Osteocyte (in vitro differentiated cells): Measurements from ENCODE around the gene REM2. TPM values are rescaled to one million over a fixed set of nuclear protein-coding genes. Genes with fewer than 3 reads are reported as not detected.

ENCODE experiments used
- DNase-seq: peaks from one replicate; pipeline ENCODE4 v3.0.0; 2021; ENCODE audit warnings: mixed read lengths; ENCODE audit not compliant: unreplicated experiment; ENCODE audit errors: extremely low spot score
- H3K27ac Mint-ChIP-seq: one replicate; pipeline ENCODE4 v1.8.0; 2021; ENCODE audit warnings: mild to moderate bottlenecking, mixed read lengths; ENCODE audit not compliant: unreplicated experiment
- H3K27me3 Mint-ChIP-seq: one replicate; pipeline ENCODE4 v1.8.0; 2021; ENCODE audit warnings: mixed read lengths; ENCODE audit not compliant: unreplicated experiment
- H3K36me3 Mint-ChIP-seq: one replicate; pipeline ENCODE4 v1.8.0; 2021; ENCODE audit warnings: mixed read lengths; ENCODE audit not compliant: unreplicated experiment
- H3K4me1 Mint-ChIP-seq: one replicate; pipeline ENCODE4 v1.8.0; 2021; ENCODE audit warnings: mixed read lengths; ENCODE audit not compliant: unreplicated experiment
- H3K4me3 Mint-ChIP-seq: one replicate; pipeline ENCODE4 v1.8.0; 2021; ENCODE audit warnings: mild to moderate bottlenecking, moderate library complexity, mixed read lengths; ENCODE audit not compliant: unreplicated experiment
- H3K9me3 Mint-ChIP-seq: one replicate; pipeline ENCODE4 v1.8.0; 2021; ENCODE audit warnings: mixed read lengths; ENCODE audit not compliant: unreplicated experiment
- CTCF ChIP-seq: fragments of 200-600 bp; sonication (generic); IDR thresholded peaks from 2 replicates; pipeline ENCODE4 v1.5.0; 2021; ENCODE audit warnings: antibody characterized with exemption, mild to moderate bottlenecking, moderate library complexity
- total RNA-seq: library from RNA; stranded (reverse); gene quantifications from 2 replicates; pipeline ENCODE4 v1.2.1, GENCODE V29; 2021

The REM2 gene
- total RNA-seq, 1 donor from 2014 or later, result 0.35 TPM

DNA sequence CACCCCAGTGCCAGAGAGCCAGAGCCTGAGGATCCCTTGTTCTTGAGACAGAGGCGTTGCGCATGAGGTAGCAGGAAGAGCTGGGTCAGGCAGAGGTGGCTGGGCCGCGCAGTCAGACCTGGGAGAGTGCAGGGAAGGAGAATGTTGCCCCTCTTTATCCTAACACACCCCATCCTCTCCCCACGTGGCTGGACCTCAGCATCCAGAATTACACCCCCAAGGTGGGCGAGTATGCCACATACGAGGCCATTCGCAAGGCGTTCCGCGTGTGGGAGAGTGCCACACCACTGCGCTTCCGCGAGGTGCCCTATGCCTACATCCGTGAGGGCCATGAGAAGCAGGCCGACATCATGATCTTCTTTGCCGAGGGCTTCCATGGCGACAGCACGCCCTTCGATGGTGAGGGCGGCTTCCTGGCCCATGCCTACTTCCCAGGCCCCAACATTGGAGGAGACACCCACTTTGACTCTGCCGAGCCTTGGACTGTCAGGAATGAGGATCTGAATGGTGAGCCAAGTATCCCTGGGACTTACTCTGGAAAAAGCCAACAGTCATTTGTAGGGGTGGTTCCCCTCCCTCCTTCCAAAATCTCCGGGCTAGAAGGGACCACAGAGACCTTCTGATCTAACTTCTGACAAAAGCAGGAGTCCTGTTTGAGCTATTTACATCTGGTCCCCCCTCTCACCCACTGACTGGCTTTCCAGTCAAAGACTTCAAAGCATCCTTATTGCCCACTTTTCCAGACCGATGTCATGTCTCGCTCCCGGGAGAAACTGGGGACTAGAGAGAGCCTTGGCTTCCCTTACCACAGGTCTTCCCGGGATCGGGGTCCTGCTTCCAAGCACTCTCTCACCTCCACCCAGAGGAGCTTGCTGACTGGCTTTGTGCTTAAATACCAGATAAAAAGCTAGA, 40.6 kb upstream of the REM2 start:
- no peak for DNase-seq
- H3K36me3 Mint-ChIP-seq, result peaks cover 53% of the 10 kb centered on the region
- H3K4me1 Mint-ChIP-seq, result peaks cover 55% of the 10 kb centered on the region
- no peaks in the 10 kb centered on the region for H3K9me3 Mint-ChIP-seq
- no peak for TF ChIP-seq CTCF
- no peak overlapping the region for H3K27ac Mint-ChIP-seq
- no peak overlapping the region for H3K4me3 Mint-ChIP-seq
- no peaks in the 10 kb centered on the region for H3K27me3 Mint-ChIP-seq

- Mint-ChIP-seq H3K4me3 (no peak overlapping the region), H3K27ac (no peak overlapping the region), H3K4me1 (peaks cover 60% of the 10 kb centered on the region), H3K36me3 (peaks cover 53% of the 10 kb centered on the region), H3K9me3 (no peaks in the 10 kb centered on the region), H3K27me3 (no peaks in the 10 kb centered on the region)
- no peak for DNase-seq
- no peak for TF ChIP-seq CTCF
Observed at GRCh38 chr14:22843123-22843925, 39.7 kb upstream of the REM2 start.

DNA sequence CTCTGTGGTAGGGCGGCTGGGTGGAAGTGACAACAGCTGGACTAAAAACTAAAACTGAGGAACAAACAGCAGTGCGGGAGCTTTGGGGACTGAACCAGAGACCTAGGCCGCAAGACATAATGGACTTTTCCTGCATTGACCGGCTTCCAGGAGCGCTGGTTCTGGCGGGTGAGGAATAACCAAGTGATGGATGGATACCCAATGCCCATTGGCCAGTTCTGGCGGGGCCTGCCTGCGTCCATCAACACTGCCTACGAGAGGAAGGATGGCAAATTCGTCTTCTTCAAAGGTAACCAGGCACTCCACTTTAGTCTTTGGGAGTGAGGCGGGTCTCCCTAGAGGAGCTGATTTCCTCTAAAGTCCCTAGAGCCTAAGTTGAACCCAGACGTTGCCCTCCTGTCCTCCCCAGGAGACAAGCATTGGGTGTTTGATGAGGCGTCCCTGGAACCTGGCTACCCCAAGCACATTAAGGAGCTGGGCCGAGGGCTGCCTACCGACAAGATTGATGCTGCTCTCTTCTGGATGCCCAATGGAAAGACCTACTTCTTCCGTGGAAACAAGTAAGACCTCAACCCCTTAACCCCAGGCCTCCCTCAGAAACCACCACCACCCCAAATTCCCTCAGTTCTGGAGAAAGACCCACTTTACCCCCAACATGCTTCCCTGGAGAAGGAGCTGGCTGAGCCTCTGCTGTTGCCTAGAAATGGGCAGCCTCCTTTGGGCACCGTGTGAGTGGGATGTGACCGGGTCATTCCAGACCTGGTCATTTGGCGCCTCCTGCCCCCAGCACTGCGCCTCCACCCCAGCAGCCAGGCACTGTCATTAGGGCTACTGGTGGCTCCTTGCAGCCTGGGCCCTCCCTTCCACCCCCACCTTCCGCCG, 38.6 kb upstream of the REM2 start:
- peaks cover 60% of the 10 kb centered on the region for H3K4me1 Mint-ChIP-seq
- TF ChIP-seq CTCF, result no peak
- DNase-seq, result no peak
- H3K27ac Mint-ChIP-seq, result peak overlapping the region; percentile 81
- no peaks in the 10 kb centered on the region for H3K27me3 Mint-ChIP-seq
- H3K36me3 Mint-ChIP-seq, result peaks cover 53% of the 10 kb centered on the region
- H3K4me3 Mint-ChIP-seq, result no peak overlapping the region
- no peaks in the 10 kb centered on the region for H3K9me3 Mint-ChIP-seq

GRCh38 chr14:22845103-22845394, 38.0 kb upstream of the REM2 start:
- H3K9me3 Mint-ChIP-seq, result no peaks in the 10 kb centered on the region
- no peak for DNase-seq
- H3K4me1 Mint-ChIP-seq, result peaks cover 59% of the 10 kb centered on the region
- H3K4me3 Mint-ChIP-seq, result no peak overlapping the region
- no peaks in the 10 kb centered on the region for H3K27me3 Mint-ChIP-seq
- no peak for TF ChIP-seq CTCF
- H3K27ac Mint-ChIP-seq, result peak overlapping the region; percentile 81
- peaks cover 53% of the 10 kb centered on the region for H3K36me3 Mint-ChIP-seq
